ENCODE results near the gene FCER1G.

GRCh38 chr1:161185282-161185682 lies 29.8 kb upstream of the FCER1G start:
- TF ChIP-seq POLR2A (IDR thresholded peaks at IDR 0.05; ENCODE audit: extremely low read depth, insufficient read length) (no peak), CTCF (IDR thresholded peaks at IDR 0.05; ENCODE audit: low read depth, low read length) (no peak)
